Astrocyte of the spinal cord (primary cell): ENCODE measurements around the gene PKD1L1.

Experiments used
- DNase-seq: peaks from one replicate; pipeline ENCODE4 v3.0.0; 2011; ENCODE audit warnings: low read depth, low spot score
- H3K4me3 ChIP-seq: 2 replicates; pipeline ENCODE4 v1.5.1; 2011; ENCODE audit warnings: low read depth, mild to moderate bottlenecking, low read length, moderate library complexity
- in situ Hi-C: cut with HindIII; loops from 2 replicates; pipeline ENCODE4 v1.10.0; 2017; ENCODE audit warnings: low sequenced_read_pairs
- TF ChIP-seq, protein P1 (sequence below): IDR thresholded peaks from 2 replicates; pipeline ENCODE4 v1.5.1; 2012; ENCODE audit warnings: low read depth, mild to moderate bottlenecking, low read length, inconsistent platforms

The PKD1L1 gene

DNA sequence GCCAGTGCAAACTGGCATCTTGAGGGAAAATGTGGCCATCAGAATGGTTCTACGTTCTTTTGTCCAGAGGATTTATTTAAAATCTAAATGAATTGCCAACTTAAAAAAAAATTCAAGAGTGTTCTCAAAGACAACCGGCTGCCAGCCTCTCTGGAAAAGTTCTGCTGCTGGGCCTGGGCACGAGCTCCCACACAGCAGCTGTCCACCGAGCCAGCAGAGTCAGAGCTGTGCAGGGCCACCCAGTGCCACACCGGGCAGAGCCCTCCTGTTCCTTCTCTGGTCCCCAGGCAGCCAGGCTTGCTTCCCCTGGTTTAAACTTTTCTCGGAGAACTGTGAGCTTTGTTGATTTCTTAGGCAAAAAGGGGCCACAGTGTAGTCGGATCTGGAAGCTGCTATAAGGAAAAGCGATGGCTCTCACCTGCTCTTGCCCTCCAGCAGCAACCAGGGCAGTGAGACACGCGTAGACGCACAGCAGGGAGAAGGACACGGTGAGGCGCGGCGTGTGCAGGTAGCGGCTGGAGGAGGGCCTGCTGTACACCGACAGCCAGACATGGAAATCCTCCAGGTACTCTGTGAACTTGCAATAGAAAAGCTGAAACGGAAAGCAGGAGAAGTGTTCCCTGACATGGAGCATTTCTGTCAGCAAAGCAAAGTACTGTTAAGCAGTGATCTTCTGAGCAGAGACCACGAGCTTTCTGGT is 111.6 kb downstream of the PKD1L1 start:
- in situ Hi-C loops: no loop called here
- no peak for DNase-seq
- H3K4me3 ChIP-seq: no peak overlapping the region
- TF ChIP-seq, protein P1, sequence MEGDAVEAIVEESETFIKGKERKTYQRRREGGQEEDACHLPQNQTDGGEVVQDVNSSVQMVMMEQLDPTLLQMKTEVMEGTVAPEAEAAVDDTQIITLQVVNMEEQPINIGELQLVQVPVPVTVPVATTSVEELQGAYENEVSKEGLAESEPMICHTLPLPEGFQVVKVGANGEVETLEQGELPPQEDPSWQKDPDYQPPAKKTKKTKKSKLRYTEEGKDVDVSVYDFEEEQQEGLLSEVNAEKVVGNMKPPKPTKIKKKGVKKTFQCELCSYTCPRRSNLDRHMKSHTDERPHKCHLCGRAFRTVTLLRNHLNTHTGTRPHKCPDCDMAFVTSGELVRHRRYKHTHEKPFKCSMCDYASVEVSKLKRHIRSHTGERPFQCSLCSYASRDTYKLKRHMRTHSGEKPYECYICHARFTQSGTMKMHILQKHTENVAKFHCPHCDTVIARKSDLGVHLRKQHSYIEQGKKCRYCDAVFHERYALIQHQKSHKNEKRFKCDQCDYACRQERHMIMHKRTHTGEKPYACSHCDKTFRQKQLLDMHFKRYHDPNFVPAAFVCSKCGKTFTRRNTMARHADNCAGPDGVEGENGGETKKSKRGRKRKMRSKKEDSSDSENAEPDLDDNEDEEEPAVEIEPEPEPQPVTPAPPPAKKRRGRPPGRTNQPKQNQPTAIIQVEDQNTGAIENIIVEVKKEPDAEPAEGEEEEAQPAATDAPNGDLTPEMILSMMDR: no peak

DNA sequence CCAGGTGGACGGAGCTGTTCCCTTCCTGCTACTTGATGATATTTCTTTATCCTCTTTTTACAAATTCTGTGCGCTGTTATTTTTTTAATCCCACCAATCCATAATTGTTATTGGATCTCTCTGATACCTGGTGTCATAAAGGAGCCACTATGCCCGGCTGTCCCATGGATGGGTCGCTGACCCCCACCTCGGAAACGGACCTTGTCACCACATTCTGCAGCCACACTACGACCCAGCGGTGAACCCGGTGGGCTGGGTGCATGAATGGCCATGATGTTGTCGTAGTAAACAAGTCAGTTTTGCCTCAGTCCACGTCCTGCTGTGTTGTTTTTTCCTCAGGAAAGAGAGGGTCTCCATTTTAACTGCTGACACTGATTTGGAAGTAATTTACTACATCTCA is 112.2 kb downstream of the PKD1L1 start:
- no peak for DNase-seq
- in situ Hi-C loops: no loop called here
- TF ChIP-seq, protein P1: no peak
- H3K4me3 ChIP-seq: no peak overlapping the region

DNA sequence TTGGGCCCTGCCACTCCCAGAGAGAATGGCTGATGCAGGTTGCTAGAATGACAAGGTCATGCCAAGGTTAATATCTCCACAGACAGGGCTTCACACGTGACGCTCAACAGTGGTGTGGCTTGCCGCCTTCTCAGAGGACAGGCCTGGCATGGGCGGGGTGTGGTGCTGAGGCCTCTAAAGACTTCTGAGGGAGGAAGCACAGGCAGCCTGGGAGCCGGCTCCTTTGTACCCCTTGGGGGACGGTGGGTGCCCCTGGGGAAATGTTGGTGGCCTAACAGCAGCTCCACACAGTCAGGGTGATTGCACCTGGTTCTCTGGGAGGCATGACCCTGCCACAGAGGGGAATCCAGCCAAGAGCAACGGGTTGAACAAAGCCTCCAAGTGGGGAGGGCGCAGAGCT is 115.1 kb downstream of the PKD1L1 start:
- DNase-seq: no peak
- no peak overlapping the region for H3K4me3 ChIP-seq
- in situ Hi-C loops: no loop called here
- TF ChIP-seq, protein P1: no peak

DNA sequence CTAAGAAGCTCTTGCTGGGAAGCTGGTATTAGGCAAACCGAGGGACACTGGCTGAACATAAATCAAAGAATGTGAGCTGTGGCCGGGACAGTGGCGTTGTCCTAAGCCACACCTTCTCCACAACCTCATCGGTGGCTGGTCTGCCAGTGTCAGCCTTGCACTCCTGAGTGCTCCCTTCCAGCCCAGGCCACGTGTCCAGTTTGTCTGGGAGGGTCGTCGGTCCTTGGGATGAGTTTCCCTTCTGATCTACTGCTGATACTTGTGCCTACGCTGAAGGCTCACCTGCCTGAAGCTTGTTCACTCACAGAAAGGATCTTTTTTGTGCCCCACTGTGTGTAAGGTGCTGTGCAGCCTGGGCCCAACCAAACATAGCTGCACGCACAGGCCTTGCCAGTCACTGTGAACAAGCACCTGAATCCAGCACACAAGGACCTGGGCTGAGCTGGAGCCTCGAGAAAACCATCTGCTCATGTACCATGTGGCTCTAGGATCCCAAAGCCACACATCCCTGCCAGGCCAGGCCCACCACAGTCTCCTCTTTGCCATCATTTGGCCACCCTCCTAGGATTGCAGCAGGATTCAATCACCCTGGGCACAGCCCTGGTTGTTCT is 116.1 kb downstream of the PKD1L1 start:
- DNase-seq: no peak
- in situ Hi-C loops: no loop called here
- TF ChIP-seq, protein P1: no peak
- no peak overlapping the region for H3K4me3 ChIP-seq

DNA sequence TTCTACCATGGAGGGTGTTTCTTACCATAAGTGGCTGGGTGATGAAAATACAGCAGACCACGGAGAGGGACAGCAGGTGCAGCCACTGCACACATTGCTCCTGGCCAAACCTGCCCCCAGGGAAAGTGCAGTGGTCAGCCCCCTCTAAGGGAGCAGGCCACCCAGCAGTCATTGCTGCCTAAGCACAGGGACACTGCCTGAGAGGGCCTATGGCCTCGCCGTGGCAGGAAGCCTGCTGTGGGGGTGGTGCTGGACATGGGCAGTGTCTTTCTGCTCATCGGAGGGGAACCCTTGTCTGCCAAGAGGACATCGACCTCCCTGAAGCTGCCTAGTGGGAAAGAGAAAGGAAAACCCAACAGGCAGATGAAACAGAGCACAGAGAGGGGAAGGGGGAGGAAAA is 118.3 kb downstream of the PKD1L1 start:
- in situ Hi-C loops: no loop called here
- DNase-seq: no peak
- no peak overlapping the region for H3K4me3 ChIP-seq
- TF ChIP-seq, protein P1: no peak

DNA sequence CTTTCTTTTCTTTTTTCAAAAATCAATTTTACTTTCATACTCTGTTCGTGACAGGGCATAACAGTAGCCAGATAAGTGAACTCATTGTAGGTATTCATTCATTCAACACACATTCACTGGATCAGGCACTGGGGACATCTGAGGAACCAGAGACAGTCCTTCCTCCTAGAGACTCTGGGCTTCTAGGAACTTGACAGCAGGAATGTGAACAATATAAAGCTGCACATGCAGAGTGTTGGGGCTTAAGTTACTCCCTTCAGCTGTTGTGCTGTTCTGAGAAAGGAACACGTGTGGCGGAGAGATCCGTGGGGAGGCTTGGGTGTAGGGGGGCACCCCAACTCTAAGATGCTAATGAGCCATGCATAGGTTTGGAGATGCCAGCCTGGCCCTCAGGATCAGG is 120.4 kb downstream of the PKD1L1 start:
- in situ Hi-C loops: no loop called here
- no peak for DNase-seq
- TF ChIP-seq, protein P1: no peak
- no peak overlapping the region for H3K4me3 ChIP-seq
